CD14-positive monocyte (primary cell): ENCODE results near the gene SLC37A2. TPM values are rescaled to one million over a fixed set of nuclear protein-coding genes. Genes with fewer than 3 reads are reported as not detected.
A peak's percentile ranks its signal among the peaks of the same experiment; 100 is the strongest.

Experiments used
- DNase-seq, 3 donors: peaks; one replicate each; pipeline ENCODE4 v3.0.0-alpha.2; 2011 to 2022
- H2AFZ ChIP-seq: 2 replicates; pipeline ENCODE4 v1.6.0; 2012; ENCODE audit warnings: mild to moderate bottlenecking, low read depth, low read length, inconsistent platforms; ENCODE audit not compliant: insufficient read depth, poor library complexity, severe bottlenecking
- H3K27ac ChIP-seq, 2 donors: 1 replicate in 1 of 2; 2 replicates in 1 of 2; pipeline ENCODE4 v1.5.1; 2012 to 2013; ENCODE audit warnings: low read length in 2 of 2, control low read depth in 1 of 2, inconsistent platforms in 1 of 2, low read depth in 1 of 2, mild to moderate bottlenecking in 1 of 2
- H3K27me3 ChIP-seq, 2 donors: one replicate each; pipeline versions ENCODE4 v1.6.0 to v1.6.1; 2011 to 2013; ENCODE audit warnings: low read length in 2 of 2; ENCODE audit not compliant: control insufficient read depth in 2 of 2, insufficient read depth in 2 of 2
- H3K36me3 ChIP-seq, 2 donors: replicated peaks in 1 of 2; 1 replicate in 1 of 2; 2 replicates in 1 of 2; pipeline versions ENCODE4 v1.5.1 to v1.6.1; 2012 to 2013; ENCODE audit warnings: low read length in 2 of 2, control low read depth in 1 of 2, inconsistent platforms in 1 of 2, mild to moderate bottlenecking in 1 of 2; ENCODE audit not compliant: insufficient read depth in 2 of 2, control insufficient read depth in 1 of 2
- H3K4me1 ChIP-seq, 2 donors: 1 replicate in 1 of 2; 2 replicates in 1 of 2; pipeline versions ENCODE4 v1.5.1 to v1.6.1; 2012 to 2013; ENCODE audit warnings: low read length in 2 of 2, control low read depth in 1 of 2, inconsistent platforms in 1 of 2, mild to moderate bottlenecking in 1 of 2, moderate library complexity in 1 of 2; ENCODE audit not compliant: insufficient read depth in 2 of 2, control insufficient read depth in 1 of 2
- H3K4me2 ChIP-seq: replicated peaks from 2 replicates; pipeline ENCODE3; 2012; ENCODE audit warnings: low read length, moderate library complexity, mild to moderate bottlenecking; ENCODE audit not compliant: poor library complexity, severe bottlenecking; ENCODE audit errors: extremely low read depth
- H3K4me3 ChIP-seq, 3 experiments: fragments of 200-600 bp in 1 of 3; sonication (generic) in 1 of 3; replicated peaks in 1 of 3; 1 replicate in 2 of 3; 2 replicates in 1 of 3; pipeline ENCODE4 v1.5.1; 2011 to 2013; ENCODE audit warnings: low read length in 3 of 3, mild to moderate bottlenecking in 3 of 3, control low read depth in 2 of 3, low read depth in 2 of 3, inconsistent platforms in 1 of 3, moderate library complexity in 1 of 3
- H3K79me2 ChIP-seq: 2 replicates; pipeline ENCODE4 v1.6.0; 2012; ENCODE audit warnings: mild to moderate bottlenecking, control low read depth, inconsistent platforms, low read length, moderate library complexity; ENCODE audit not compliant: insufficient read depth
- H3K9ac ChIP-seq: 2 replicates; pipeline ENCODE4 v1.6.0; 2017; ENCODE audit warnings: low read length, mild to moderate bottlenecking; ENCODE audit not compliant: insufficient read depth, poor library complexity, severe bottlenecking
- H3K9me3 ChIP-seq, 2 donors: replicated peaks in 1 of 2; 1 replicate in 1 of 2; 2 replicates in 1 of 2; pipeline versions ENCODE4 v1.5.1 to v1.6.1; 2012 to 2013; ENCODE audit warnings: low read length in 2 of 2, control low read depth in 1 of 2; ENCODE audit not compliant: control insufficient read depth in 1 of 2, insufficient read depth in 1 of 2
- H4K20me1 ChIP-seq: 2 replicates; pipeline ENCODE4 v1.6.0; 2012; ENCODE audit warnings: mild to moderate bottlenecking, low read length, control low read depth, moderate library complexity; ENCODE audit not compliant: insufficient read depth
- H3K27ac Mint-ChIP-seq, 7 donors: one replicate each; pipeline ENCODE4 v1.8.0; 2020; ENCODE audit warnings: mild to moderate bottlenecking in 7 of 7, mixed read lengths in 7 of 7, moderate library complexity in 6 of 7, inconsistent platforms in 2 of 7
- H3K27me3 Mint-ChIP-seq, 3 donors: one replicate each; pipeline ENCODE4 v1.8.0; 2021 to 2022; ENCODE audit warnings: low read depth in 3 of 3, mild to moderate bottlenecking in 3 of 3, mixed read lengths in 3 of 3, moderate library complexity in 3 of 3, inconsistent platforms in 1 of 3
- H3K36me3 Mint-ChIP-seq, 2 donors: one replicate each; pipeline ENCODE4 v1.8.0; 2020; ENCODE audit warnings: mixed read lengths in 2 of 2, inconsistent platforms in 1 of 2, mild to moderate bottlenecking in 1 of 2
- H3K4me1 Mint-ChIP-seq: one replicate; pipeline ENCODE4 v1.8.0; 2020; ENCODE audit warnings: mild to moderate bottlenecking, mixed read lengths
- H3K4me3 Mint-ChIP-seq, 2 donors: one replicate each; pipeline ENCODE4 v1.8.0; 2020; ENCODE audit warnings: mild to moderate bottlenecking in 2 of 2, mixed read lengths in 2 of 2, moderate library complexity in 1 of 2
- H3K9me3 Mint-ChIP-seq, 7 donors: one replicate each; pipeline ENCODE4 v1.8.0; 2020 to 2022; ENCODE audit warnings: mixed read lengths in 7 of 7, mild to moderate bottlenecking in 6 of 7, moderate library complexity in 6 of 7, inconsistent platforms in 2 of 7
- WGBS: methylation state at CpG from one replicate; pipeline ENCODE4 v1.1.5; 2013; ENCODE audit warnings: missing lambda C conversion rate; ENCODE audit not compliant: insufficient coverage; 5-methylcytosine and 5-hydroxymethylcytosine counted together
- intact Hi-C, 2 donors: fragments of 100-400 bp; cut with micrococcal nuclease; formaldehyde crosslinking; loops; one replicate each; pipeline versions ENCODE4 v1.15.0 to v1.15.1; 2023
- polyA plus RNA-seq, 3 donors: library from polyadenylated mRNA; depleted of rRNA in 1 of 3; unstranded in 2 of 3; stranded (reverse) in 1 of 3; fragments of 300-500 nt in 2 of 3; fragments of >200 nt in 1 of 3; fragmentation: Illumina TruSeq in 2 of 3; gene quantifications; 1 replicate in 2 of 3; 2 replicates in 1 of 3; pipeline ENCODE4 v1.2.3, GENCODE V29; 2012 to 2021
- TF ChIP-seq, protein P1 (sequence below): fragments of 200-600 bp; IDR thresholded peaks from one replicate; pipeline ENCODE4 v1.8.0; 2022; ENCODE audit warnings: antibody characterized with exemption, mild to moderate bottlenecking

Gene SLC37A2
- polyA plus RNA-seq, 3 donors = 70.8 to 81.5 (median 78.9) TPM

DNA sequence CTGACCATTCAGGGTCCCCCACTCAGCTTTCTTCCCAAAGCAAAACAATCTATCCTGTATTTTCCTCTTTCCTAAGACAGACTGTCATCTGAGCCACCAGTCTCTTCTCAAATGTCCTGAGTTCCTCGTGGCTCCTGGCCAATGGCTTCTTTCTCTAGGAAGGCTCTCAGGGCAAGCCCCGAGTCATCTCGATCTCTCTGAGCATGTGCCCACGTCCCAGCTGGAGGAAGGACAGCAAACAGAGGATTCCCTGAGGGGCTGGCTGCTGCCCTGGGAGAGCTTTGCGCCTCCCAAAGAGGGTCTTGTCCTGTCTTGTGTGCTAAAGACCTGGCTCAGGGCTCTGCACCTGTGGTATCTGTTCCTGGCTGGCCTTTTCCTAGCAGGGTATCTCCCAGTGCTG is 8.3 kb downstream of the SLC37A2 start:
- Histone ChIP-seq H2AFZ (no peak overlapping the region), H3K9ac (peak overlapping the region; percentile 68), H3K27ac (peak overlapping the region; percentile 98 to 99), H3K4me2 (peak overlapping the region; percentile 41), H3K79me2 (peaks cover 55% of the 10 kb centered on the region), H3K4me1 (peaks cover 91 to 96% of the 10 kb centered on the region in 2 donors), H3K36me3 (peaks cover 0 to 14% of the 10 kb centered on the region in 2 donors), H3K9me3 (no peaks in the 10 kb centered on the region), H3K4me3 (peak overlapping the region in 1 of 3 experiments; percentile 27), H4K20me1 (no peaks in the 10 kb centered on the region), H3K27me3 (no peaks in the 10 kb centered on the region)
- H3K9me3 Mint-ChIP-seq = peaks cover 0 to 2% (median 0%) of the 10 kb centered on the region in 7 donors
- peaks cover 0 to 7% (median 5%) of the 10 kb centered on the region in 3 donors for H3K27me3 Mint-ChIP-seq
- peaks cover 90% of the 10 kb centered on the region for H3K4me1 Mint-ChIP-seq
- intact Hi-C loops = loop anchor here in 1 of 2 donors (5.0 kb wide), 1 partner anchor 41 kb away; the partner anchor contains the start of gene TMEM218
- peak overlapping the region in 1 of 2 donors; percentile 76 for H3K4me3 Mint-ChIP-seq
- 31% methylated on average over 4 of the region's 5 CpGs for WGBS
- DNase-seq = peak in 2 of 3 donors; percentile 44 to 49
- H3K27ac Mint-ChIP-seq = peak overlapping the region; percentile 99 to 100 (median 99)
- TF ChIP-seq, protein P1, sequence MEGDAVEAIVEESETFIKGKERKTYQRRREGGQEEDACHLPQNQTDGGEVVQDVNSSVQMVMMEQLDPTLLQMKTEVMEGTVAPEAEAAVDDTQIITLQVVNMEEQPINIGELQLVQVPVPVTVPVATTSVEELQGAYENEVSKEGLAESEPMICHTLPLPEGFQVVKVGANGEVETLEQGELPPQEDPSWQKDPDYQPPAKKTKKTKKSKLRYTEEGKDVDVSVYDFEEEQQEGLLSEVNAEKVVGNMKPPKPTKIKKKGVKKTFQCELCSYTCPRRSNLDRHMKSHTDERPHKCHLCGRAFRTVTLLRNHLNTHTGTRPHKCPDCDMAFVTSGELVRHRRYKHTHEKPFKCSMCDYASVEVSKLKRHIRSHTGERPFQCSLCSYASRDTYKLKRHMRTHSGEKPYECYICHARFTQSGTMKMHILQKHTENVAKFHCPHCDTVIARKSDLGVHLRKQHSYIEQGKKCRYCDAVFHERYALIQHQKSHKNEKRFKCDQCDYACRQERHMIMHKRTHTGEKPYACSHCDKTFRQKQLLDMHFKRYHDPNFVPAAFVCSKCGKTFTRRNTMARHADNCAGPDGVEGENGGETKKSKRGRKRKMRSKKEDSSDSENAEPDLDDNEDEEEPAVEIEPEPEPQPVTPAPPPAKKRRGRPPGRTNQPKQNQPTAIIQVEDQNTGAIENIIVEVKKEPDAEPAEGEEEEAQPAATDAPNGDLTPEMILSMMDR = no peak
- H3K36me3 Mint-ChIP-seq = peaks cover 31 to 55% of the 10 kb centered on the region in 2 donors

DNA sequence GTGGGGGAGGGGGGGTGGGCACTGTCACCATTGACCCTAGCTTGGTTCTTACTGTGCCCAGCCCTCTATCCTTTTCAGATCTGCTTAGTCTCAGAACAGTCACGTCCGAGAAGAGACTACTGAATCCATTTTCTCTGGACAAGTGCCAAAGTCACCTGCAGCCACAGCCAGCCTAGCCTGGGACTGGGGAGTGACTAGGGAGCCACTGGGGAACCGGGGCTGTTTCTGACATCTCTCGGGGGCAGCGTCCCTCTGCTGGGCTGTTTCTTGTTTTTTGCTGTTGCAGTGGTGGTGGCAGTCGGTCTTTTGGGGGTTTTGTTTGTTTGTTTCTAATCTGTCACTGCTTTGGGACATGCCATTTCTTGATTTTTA is 8.7 kb downstream of the SLC37A2 start:
- H3K4me3 ChIP-seq = peak overlapping the region in 1 of 3 experiments; percentile 31
- 100% methylated on average over 2 of the region's 6 CpGs for WGBS
- no peaks in the 10 kb centered on the region for H3K27me3 ChIP-seq
- H4K20me1 ChIP-seq = no peaks in the 10 kb centered on the region
- Mint-ChIP-seq H3K36me3 (peaks cover 35 to 59% of the 10 kb centered on the region in 2 donors), H3K9me3 (peaks cover 0 to 2% (median 0%) of the 10 kb centered on the region in 7 donors), H3K4me1 (peaks cover 90% of the 10 kb centered on the region), H3K27ac (peak overlapping the region; percentile 99 to 100 (median 99)), H3K27me3 (peaks cover 0 to 7% (median 5%) of the 10 kb centered on the region in 3 donors), H3K4me3 (no peak overlapping the region)
- peaks cover 92 to 98% of the 10 kb centered on the region in 2 donors for H3K4me1 ChIP-seq
- no peak for DNase-seq
- H3K9me3 ChIP-seq = no peaks in the 10 kb centered on the region
- H3K9ac ChIP-seq = peak overlapping the region; percentile 67
- H3K4me2 ChIP-seq = peak overlapping the region; percentile 9
- no peak overlapping the region for H2AFZ ChIP-seq
- peak overlapping the region; percentile 98 to 99 for H3K27ac ChIP-seq
- TF ChIP-seq, protein P1 = no peak
- intact Hi-C loops = loop anchor here in 1 of 2 donors (5.0 kb wide), 1 partner anchor 40 kb away; the partner anchor contains the start of gene TMEM218
- peaks cover 55% of the 10 kb centered on the region for H3K79me2 ChIP-seq
- H3K36me3 ChIP-seq = peaks cover 2 to 18% of the 10 kb centered on the region in 2 donors
